NB4 (cell line): ENCODE results near the gene CLIP4.

ENCODE experiments used
- DNase-seq: peaks from one replicate; pipeline ENCODE4 v3.0.0; 2010; ENCODE audit warnings: low read depth
- H3K4me3 ChIP-seq: one replicate; pipeline ENCODE4 v1.5.1; 2011; ENCODE audit warnings: mild to moderate bottlenecking, low read depth, low read length, moderate library complexity
- MAX ChIP-seq: IDR thresholded peaks from 2 replicates; pipeline ENCODE4 v1.6.1; 2011; ENCODE audit warnings: low read depth, low read length
- MYC ChIP-seq: IDR thresholded peaks from 2 replicates; pipeline ENCODE4 v1.6.1; 2011; ENCODE audit warnings: low read depth, low read length
- POLR2A ChIP-seq: IDR thresholded peaks from 2 replicates; pipeline ENCODE4 v1.6.1; 2011; ENCODE audit warnings: mild to moderate bottlenecking; ENCODE audit not compliant: insufficient read length; ENCODE audit errors: extremely low read depth
- TF ChIP-seq, protein P1 (sequence below): IDR thresholded peaks from one replicate; pipeline ENCODE4 v1.5.1; 2012; ENCODE audit warnings: low read depth, low read length

CLIP4 gene

GRCh38 chr2:29114946-29115609 lies at the start of gene CLIP4:
TSS of gene CLIP4 (plus strand) at chr2:29115415. CDS start at chr2:29121389, 5,974 bp downstream.
- peak within 1 kb of the TSS; percentile 66 for H3K4me3 ChIP-seq
- TF ChIP-seq MYC = no peak
- no peak for TF ChIP-seq MAX
- no peak for TF ChIP-seq POLR2A
- TF ChIP-seq, protein P1, sequence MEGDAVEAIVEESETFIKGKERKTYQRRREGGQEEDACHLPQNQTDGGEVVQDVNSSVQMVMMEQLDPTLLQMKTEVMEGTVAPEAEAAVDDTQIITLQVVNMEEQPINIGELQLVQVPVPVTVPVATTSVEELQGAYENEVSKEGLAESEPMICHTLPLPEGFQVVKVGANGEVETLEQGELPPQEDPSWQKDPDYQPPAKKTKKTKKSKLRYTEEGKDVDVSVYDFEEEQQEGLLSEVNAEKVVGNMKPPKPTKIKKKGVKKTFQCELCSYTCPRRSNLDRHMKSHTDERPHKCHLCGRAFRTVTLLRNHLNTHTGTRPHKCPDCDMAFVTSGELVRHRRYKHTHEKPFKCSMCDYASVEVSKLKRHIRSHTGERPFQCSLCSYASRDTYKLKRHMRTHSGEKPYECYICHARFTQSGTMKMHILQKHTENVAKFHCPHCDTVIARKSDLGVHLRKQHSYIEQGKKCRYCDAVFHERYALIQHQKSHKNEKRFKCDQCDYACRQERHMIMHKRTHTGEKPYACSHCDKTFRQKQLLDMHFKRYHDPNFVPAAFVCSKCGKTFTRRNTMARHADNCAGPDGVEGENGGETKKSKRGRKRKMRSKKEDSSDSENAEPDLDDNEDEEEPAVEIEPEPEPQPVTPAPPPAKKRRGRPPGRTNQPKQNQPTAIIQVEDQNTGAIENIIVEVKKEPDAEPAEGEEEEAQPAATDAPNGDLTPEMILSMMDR = no peak
- DNase-seq = peak; percentile 65

GRCh38 chr2:29066271-29066860 lies 48.8 kb upstream of the CLIP4 start:
- no peak overlapping the region for H3K4me3 ChIP-seq
- TF ChIP-seq MYC (no peak), POLR2A (no peak), MAX (no peak)
- TF ChIP-seq, protein P1 = no peak
- peak; percentile 53 for DNase-seq

- peak; percentile 20 for DNase-seq
- no peak for TF ChIP-seq MYC
- TF ChIP-seq MAX = no peak
- TF ChIP-seq, protein P1 = no peak
- no peak for TF ChIP-seq POLR2A
- H3K4me3 ChIP-seq = no peak overlapping the region
Observed at GRCh38 chr2:29066997-29067605, 48.1 kb upstream of the CLIP4 start.

DNA sequence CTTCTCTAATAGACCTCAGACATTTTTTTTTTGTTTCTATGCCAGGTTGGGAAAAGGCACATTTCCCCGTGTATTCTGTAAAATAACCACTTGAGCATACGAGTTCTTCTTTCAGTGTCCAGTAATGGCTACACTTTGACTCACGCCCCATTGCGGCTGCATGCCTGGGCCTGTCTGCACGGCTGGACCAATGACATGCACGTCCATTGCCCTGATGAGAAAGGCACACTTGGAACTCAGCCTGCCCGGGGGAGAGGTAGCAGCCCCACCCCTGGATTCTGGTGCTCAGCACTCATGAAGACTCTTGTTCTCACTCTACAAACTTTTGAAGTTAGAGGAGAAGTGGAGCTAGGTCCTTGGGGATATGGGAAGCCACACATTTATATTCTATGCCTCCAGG lies 46.7 kb upstream of the CLIP4 start:
- DNase-seq = no peak
- TF ChIP-seq POLR2A = no peak
- no peak for TF ChIP-seq MAX
- H3K4me3 ChIP-seq = no peak overlapping the region

DNA sequence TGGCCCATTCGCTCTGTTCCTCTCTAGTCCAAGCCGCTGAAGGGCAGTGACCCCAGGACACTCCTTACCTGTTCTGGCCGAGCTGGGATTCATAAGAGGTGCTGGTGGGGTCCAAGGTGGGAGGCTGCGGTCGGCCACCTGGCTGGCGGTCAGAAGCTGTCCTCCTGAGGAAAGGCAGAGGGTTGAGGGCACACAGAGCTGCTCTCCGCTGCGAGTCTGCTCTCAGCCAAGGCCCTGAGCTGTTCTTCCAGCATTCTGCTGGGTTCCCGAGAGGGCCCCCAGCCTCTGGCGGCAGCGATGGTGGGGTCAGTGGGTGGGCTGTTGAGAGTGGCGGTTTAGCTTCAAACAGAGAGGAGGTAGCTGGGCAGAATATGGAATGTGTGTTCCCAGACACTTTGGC lies 44.7 kb upstream of the CLIP4 start:
- TF ChIP-seq MAX (no peak), MYC (no peak), POLR2A (no peak)
- TF ChIP-seq, protein P1 = no peak
- H3K4me3 ChIP-seq = no peak overlapping the region
- DNase-seq = no peak
